Measurements from ENCODE around the gene ITSN2. TPM values are rescaled to one million over a fixed set of nuclear protein-coding genes. Genes with fewer than 3 reads are reported as not detected.

ITSN2 gene
- total RNA-seq, 1 donor from 2014 or later: 52.5 TPM

DNA sequence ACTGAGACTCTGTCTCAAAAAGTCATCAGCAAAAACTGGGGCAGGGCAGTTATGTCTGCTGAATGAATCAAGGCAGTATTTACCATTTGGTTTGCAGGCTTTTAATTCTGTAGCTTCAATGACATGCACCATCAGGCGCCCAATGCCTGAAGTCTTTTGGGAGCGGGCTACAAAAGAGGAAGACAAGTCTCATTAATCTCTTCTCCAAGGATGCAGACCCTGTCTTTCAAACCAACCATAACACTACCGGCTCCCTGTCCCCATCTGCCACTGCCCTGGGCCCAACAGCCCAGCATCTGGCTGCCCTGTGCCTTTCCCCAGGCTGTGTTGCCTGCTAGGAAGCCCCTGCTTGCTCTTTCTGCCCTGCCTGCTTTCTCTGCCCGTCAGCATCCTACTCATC is 155.2 kb downstream of the ITSN2 start:
- TF ChIP-seq, protein P1, sequence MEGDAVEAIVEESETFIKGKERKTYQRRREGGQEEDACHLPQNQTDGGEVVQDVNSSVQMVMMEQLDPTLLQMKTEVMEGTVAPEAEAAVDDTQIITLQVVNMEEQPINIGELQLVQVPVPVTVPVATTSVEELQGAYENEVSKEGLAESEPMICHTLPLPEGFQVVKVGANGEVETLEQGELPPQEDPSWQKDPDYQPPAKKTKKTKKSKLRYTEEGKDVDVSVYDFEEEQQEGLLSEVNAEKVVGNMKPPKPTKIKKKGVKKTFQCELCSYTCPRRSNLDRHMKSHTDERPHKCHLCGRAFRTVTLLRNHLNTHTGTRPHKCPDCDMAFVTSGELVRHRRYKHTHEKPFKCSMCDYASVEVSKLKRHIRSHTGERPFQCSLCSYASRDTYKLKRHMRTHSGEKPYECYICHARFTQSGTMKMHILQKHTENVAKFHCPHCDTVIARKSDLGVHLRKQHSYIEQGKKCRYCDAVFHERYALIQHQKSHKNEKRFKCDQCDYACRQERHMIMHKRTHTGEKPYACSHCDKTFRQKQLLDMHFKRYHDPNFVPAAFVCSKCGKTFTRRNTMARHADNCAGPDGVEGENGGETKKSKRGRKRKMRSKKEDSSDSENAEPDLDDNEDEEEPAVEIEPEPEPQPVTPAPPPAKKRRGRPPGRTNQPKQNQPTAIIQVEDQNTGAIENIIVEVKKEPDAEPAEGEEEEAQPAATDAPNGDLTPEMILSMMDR (IDR thresholded peaks at IDR 0.05): no peak
- TF ChIP-seq POLR2AphosphoS5 (IDR thresholded peaks at IDR 0.05; ENCODE audit: insufficient read depth in 1 of 2, low read depth in 1 of 2): no peak
- TF ChIP-seq POLR2A (IDR thresholded peaks at IDR 0.05): no peak
- Histone ChIP-seq H3K27ac (no peak overlapping the region), H3K9me3 (no peaks in the 10 kb centered on the region), H3K4me1 (peaks cover 4% of the 10 kb centered on the region), H3K4me3 (no peak overlapping the region), H3K36me3 (peaks cover 0 to 62% of the 10 kb centered on the region in 2 donors), H3K27me3 (no peaks in the 10 kb centered on the region)
- intact Hi-C loops (cut with DNase I): no loop called here
- DNase-seq (ENCODE audit: extremely low spot score in 2 of 2): no peak

DNA sequence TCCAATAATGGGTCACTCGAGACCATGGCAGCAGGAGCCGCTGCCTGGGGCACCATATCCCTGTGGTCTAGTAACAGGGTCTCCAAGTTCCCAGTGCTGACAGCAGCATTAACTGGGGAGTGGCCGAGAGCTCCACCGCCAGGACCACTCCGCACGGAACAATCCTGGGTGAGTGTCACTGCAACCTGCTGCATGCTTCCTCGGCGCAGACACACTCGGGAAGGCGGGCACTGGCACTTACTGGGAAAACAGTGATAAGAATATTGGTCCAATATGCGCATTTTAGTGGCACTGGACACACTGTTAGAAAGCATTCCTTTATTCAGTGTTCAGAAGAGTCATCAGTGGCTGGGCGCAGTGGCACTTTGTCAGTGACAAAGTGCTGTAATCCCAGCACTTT is 155.8 kb downstream of the ITSN2 start:
- intact Hi-C loops (cut with DNase I): loop anchor here (5.0 kb wide), 1 partner anchor 438 kb away; no protein-coding TSS in a partner anchor
- no peaks in the 10 kb centered on the region for H3K27me3 ChIP-seq
- peaks cover 0 to 56% of the 10 kb centered on the region in 2 donors for H3K36me3 ChIP-seq
- H3K4me1 ChIP-seq: peaks cover 4% of the 10 kb centered on the region
- TF ChIP-seq POLR2A (IDR thresholded peaks at IDR 0.05): no peak
- TF ChIP-seq, protein P1 (IDR thresholded peaks at IDR 0.05): no peak
- no peak for TF ChIP-seq POLR2AphosphoS5 (IDR thresholded peaks at IDR 0.05; ENCODE audit: insufficient read depth in 1 of 2, low read depth in 1 of 2)
- H3K4me3 ChIP-seq: no peak overlapping the region
- DNase-seq (ENCODE audit: extremely low spot score in 2 of 2): no peak
- H3K27ac ChIP-seq: no peak overlapping the region
- no peaks in the 10 kb centered on the region for H3K9me3 ChIP-seq

DNA sequence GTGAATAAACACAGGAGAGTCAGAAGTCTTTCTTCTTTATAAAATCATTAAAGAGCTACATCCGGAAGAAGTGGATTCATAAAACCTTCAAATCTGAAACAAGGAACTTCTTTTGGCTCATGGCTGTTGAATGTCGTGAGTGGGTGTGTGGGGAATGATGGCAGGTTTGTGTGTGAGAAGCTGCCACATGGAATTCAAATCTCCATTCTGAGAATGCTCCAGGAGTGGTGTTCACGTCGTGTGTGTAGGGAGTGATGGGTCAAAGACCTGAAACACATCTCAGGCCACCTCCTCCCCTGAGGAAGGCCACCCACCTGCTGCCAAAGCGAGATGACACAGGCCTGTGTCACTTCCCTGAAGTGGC is 156.6 kb downstream of the ITSN2 start:
- intact Hi-C loops (cut with DNase I): loop anchor here (5.0 kb wide), 1 partner anchor 439 kb away; no protein-coding TSS in a partner anchor
- peaks cover 0 to 49% of the 10 kb centered on the region in 2 donors for H3K36me3 ChIP-seq
- H3K27ac ChIP-seq: no peak overlapping the region
- no peak overlapping the region for H3K4me3 ChIP-seq
- TF ChIP-seq, protein P1 (IDR thresholded peaks at IDR 0.05): no peak
- no peak for TF ChIP-seq POLR2AphosphoS5 (IDR thresholded peaks at IDR 0.05; ENCODE audit: insufficient read depth in 1 of 2, low read depth in 1 of 2)
- no peak for TF ChIP-seq POLR2A (IDR thresholded peaks at IDR 0.05)
- H3K4me1 ChIP-seq: peaks cover 4% of the 10 kb centered on the region
- no peaks in the 10 kb centered on the region for H3K27me3 ChIP-seq
- no peaks in the 10 kb centered on the region for H3K9me3 ChIP-seq
- DNase-seq (ENCODE audit: extremely low spot score in 2 of 2): no peak

DNA sequence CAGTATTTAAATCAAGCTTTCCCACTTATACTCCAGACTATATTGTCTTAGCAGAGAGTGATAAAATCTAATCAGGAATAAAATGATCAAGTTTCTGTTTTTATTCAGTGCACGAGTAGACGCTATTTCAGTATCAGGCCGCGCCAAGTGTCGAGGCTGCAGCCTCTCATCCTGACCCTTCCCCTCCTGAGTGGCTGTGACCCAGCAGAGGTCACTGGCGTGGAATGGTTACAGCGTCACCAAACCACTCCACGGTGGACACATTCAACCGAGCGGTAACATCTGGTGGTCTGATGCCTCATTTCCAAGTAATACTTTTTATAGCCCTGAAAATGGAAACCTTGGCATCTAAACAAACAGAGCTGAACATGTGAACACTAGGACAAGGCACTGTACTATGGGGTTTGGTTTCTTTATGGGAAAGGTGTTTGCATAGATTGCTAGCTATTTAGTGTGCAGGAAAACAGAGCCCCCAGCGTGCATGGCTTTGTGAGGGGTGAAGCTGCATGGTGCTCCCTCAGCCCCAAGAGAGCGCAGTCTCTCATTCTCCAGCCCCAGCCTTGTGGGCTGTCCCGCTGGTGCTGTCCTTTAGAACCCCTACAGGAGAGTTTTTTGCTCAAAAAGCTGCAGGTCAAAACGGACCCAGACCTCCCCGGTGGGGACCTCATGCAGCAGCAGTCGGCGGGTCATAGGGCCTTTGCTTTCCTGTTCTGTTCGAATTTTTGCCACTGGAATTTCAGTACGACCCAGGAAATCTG is 157.1 kb downstream of the ITSN2 start:
- H3K4me1 ChIP-seq: peaks cover 4% of the 10 kb centered on the region
- no peaks in the 10 kb centered on the region for H3K9me3 ChIP-seq
- no peak for DNase-seq (ENCODE audit: extremely low spot score in 2 of 2)
- H3K36me3 ChIP-seq: peaks cover 0 to 43% of the 10 kb centered on the region in 2 donors
- H3K4me3 ChIP-seq: no peak overlapping the region
- no peak for TF ChIP-seq POLR2A (IDR thresholded peaks at IDR 0.05)
- no peak for TF ChIP-seq POLR2AphosphoS5 (IDR thresholded peaks at IDR 0.05; ENCODE audit: insufficient read depth in 1 of 2, low read depth in 1 of 2)
- TF ChIP-seq, protein P1 (IDR thresholded peaks at IDR 0.05): no peak
- no peaks in the 10 kb centered on the region for H3K27me3 ChIP-seq
- H3K27ac ChIP-seq: no peak overlapping the region
- intact Hi-C loops (cut with DNase I): loop anchor here (5.0 kb wide), 1 partner anchor 439 kb away; no protein-coding TSS in a partner anchor

DNA sequence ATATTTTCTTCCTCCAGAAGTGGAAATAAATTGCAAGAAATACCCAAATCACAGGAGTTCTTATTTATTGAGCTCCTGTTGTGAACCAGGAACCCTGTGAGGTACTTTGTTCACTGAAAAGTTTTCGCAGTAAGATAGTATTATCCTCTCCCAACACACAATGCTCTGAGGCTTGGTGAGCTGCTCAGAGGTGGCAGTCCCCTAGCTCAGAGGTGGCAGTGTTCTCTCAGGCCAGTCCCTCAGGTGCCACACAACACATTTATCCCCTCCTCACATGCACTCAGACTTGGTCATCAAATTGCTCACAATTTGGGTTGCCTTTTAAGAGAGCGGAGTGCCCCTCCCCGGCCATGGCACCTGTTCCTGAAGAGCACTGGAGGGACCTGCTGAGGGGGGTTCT is 159.5 kb downstream of the ITSN2 start:
- H3K27ac ChIP-seq: no peak overlapping the region
- DNase-seq (ENCODE audit: extremely low spot score in 2 of 2): no peak
- intact Hi-C loops (cut with DNase I): loop anchor here (5.0 kb wide), 1 partner anchor 442 kb away; no protein-coding TSS in a partner anchor
- no peak for TF ChIP-seq POLR2A (IDR thresholded peaks at IDR 0.05)
- no peak for TF ChIP-seq POLR2AphosphoS5 (IDR thresholded peaks at IDR 0.05; ENCODE audit: insufficient read depth in 1 of 2, low read depth in 1 of 2)
- TF ChIP-seq, protein P1 (IDR thresholded peaks at IDR 0.05): no peak
- H3K4me3 ChIP-seq: no peak overlapping the region
- H3K36me3 ChIP-seq: peaks cover 0 to 25% of the 10 kb centered on the region in 2 donors
- no peaks in the 10 kb centered on the region for H3K27me3 ChIP-seq
- H3K9me3 ChIP-seq: no peaks in the 10 kb centered on the region
- H3K4me1 ChIP-seq: peaks cover 4% of the 10 kb centered on the region
